Measurements from ENCODE around the gene PAMR1.
"Not testable (repeated sequence)": the region's sequence is repeated elsewhere in the genome, so short reads cannot be mapped to it uniquely, and the experiment has no call there.

PAMR1 gene

GRCh38 chr11:35525501-35526175, at the start of gene PAMR1:
PAMR1 (minus strand) TSS chr11:35525616; CDS start chr11:35525585, 31 bp downstream.
- DNase-seq, result peak; percentile 44

- no peak for DNase-seq
Measured at GRCh38 chr11:35571696-35572095, 46.3 kb upstream of the PAMR1 start.

- DNase-seq, result peak; percentile 37
Measured at GRCh38 chr11:35567737-35568465, 42.5 kb upstream of the PAMR1 start.

- no peak for DNase-seq
Measured at GRCh38 chr11:35566885-35567284, 41.5 kb upstream of the PAMR1 start.

- DNase-seq, result no peak
Measured at GRCh38 chr11:35566181-35566580, 40.8 kb upstream of the PAMR1 start.

GRCh38 chr11:35564245-35564595, 38.8 kb upstream of the PAMR1 start:
- no peak for DNase-seq

GRCh38 chr11:35563484-35564244, 38.2 kb upstream of the PAMR1 start:
- DNase-seq, result no peak

- no peak for DNase-seq
Measured at GRCh38 chr11:35559949-35560348, 34.5 kb upstream of the PAMR1 start.

- DNase-seq, result no peak
Measured at GRCh38 chr11:35558513-35558912, 33.1 kb upstream of the PAMR1 start.

- no peak for DNase-seq
Measured at GRCh38 chr11:35555488-35555887, 30.1 kb upstream of the PAMR1 start.

- DNase-seq, result peak; percentile 16
Measured at GRCh38 chr11:35554491-35555437, 29.3 kb upstream of the PAMR1 start.

- DNase-seq, result no peak
Measured at GRCh38 chr11:35553831-35554230, 28.4 kb upstream of the PAMR1 start.

- DNase-seq, result no peak
Measured at GRCh38 chr11:35553021-35553420, 27.6 kb upstream of the PAMR1 start.

- no peak for DNase-seq
Measured at GRCh38 chr11:35552616-35553015, 27.2 kb upstream of the PAMR1 start.

GRCh38 chr11:35550374-35551036, 25.1 kb upstream of the PAMR1 start:
- DNase-seq, result no peak

- DNase-seq, result no peak
Measured at GRCh38 chr11:35549787-35550186, 24.4 kb upstream of the PAMR1 start.

- no peak for DNase-seq
Measured at GRCh38 chr11:35548925-35549561, 23.6 kb upstream of the PAMR1 start.

- DNase-seq, result not testable (repeated sequence)
Measured at GRCh38 chr11:35547995-35548394, 22.6 kb upstream of the PAMR1 start.

GRCh38 chr11:35546317-35546716, 20.9 kb upstream of the PAMR1 start:
- DNase-seq, result no peak

GRCh38 chr11:35545391-35546003, 20.1 kb upstream of the PAMR1 start:
- DNase-seq, result no peak

GRCh38 chr11:35543481-35543880, 18.1 kb upstream of the PAMR1 start:
- DNase-seq, result no peak

All from NCI-H510A treated with DMSO at 0.1 percent for 48 hours (cell line).